Smooth muscle cell (in vitro differentiated cells): ENCODE data around the gene FOXK1. TPM values are rescaled to one million over a fixed set of nuclear protein-coding genes. Genes with fewer than 3 reads are reported as not detected.

Experiments
- DNase-seq: peaks from one replicate; lab custom pipeline; 2025; ENCODE audit not compliant: unreplicated experiment; lab: John Stamatoyannopoulos, UW
- H2AFZ ChIP-seq: fragments of 200-600 bp; sonication (generic); 2 replicates; pipeline ENCODE4 v1.6.0; 2016; ENCODE audit warnings: antibody characterized with exemption, low read depth, mild to moderate bottlenecking
- H3F3A ChIP-seq: fragments of 200-600 bp; sonication (generic); 2 replicates; pipeline ENCODE4 v1.6.0; 2017; ENCODE audit warnings: antibody characterized with exemption, low read depth
- H3K27ac ChIP-seq: fragments of 200-600 bp; sonication (generic); 2 replicates; pipeline ENCODE4 v1.5.1; 2016; ENCODE audit warnings: low read depth, mild to moderate bottlenecking
- H3K27me3 ChIP-seq: fragments of 200-600 bp; sonication (generic); 2 replicates; pipeline ENCODE4 v1.6.1; 2016; ENCODE audit warnings: low read depth, mild to moderate bottlenecking
- H3K36me3 ChIP-seq: fragments of 200-600 bp; sonication (generic); 2 replicates; pipeline ENCODE4 v1.5.1; 2016; ENCODE audit warnings: low read depth
- H3K4me1 ChIP-seq: fragments of 200-600 bp; sonication (generic); 2 replicates; pipeline ENCODE4 v1.5.1; 2016; ENCODE audit warnings: low read depth
- H3K4me2 ChIP-seq: fragments of 200-600 bp; sonication (generic); 2 replicates; pipeline ENCODE4 v1.6.0; 2016; ENCODE audit warnings: mild to moderate bottlenecking
- H3K4me3 ChIP-seq: fragments of 200-600 bp; sonication (generic); 2 replicates; pipeline ENCODE4 v1.5.1; 2016; ENCODE audit warnings: mild to moderate bottlenecking
- H3K79me2 ChIP-seq: fragments of 200-600 bp; sonication (generic); 2 replicates; pipeline ENCODE4 v1.6.0; 2016; ENCODE audit warnings: low read depth, mild to moderate bottlenecking
- H3K9ac ChIP-seq: fragments of 200-600 bp; sonication (generic); 2 replicates; pipeline ENCODE4 v1.6.0; 2016; ENCODE audit warnings: low read depth
- H3K9me3 ChIP-seq: fragments of 200-600 bp; sonication (generic); replicated peaks from 2 replicates; pipeline ENCODE4 v1.5.1; 2016; ENCODE audit warnings: low read depth
- H4K20me1 ChIP-seq: fragments of 200-600 bp; sonication (generic); 2 replicates; pipeline ENCODE4 v1.6.0; 2016; ENCODE audit warnings: low read depth
- WGBS: methylation state at CpG from one replicate; pipeline ENCODE4 v1.1.7; 2016; ENCODE audit warnings: low lambda C conversion rate; 5-methylcytosine and 5-hydroxymethylcytosine counted together
- polyA plus RNA-seq: library from polyadenylated mRNA; unstranded; fragments of >200 nt; fragmentation: Nextera tagmentation; extraction: Ambion mirVana; gene quantifications from 2 replicates; pipeline ENCODE4 v1.2.1, GENCODE V29; 2016
- total RNA-seq: library from RNA; depleted of rRNA; stranded (reverse); fragments of >200 nt; gene quantifications from 2 replicates; pipeline ENCODE4 v1.2.3, GENCODE V29; 2014
- TF ChIP-seq, protein P1 (sequence below): fragments of 200-600 bp; sonication (generic); IDR thresholded peaks from 2 replicates; pipeline ENCODE4 v1.5.1; 2017; ENCODE audit warnings: borderline replicate concordance, mild to moderate bottlenecking, antibody characterized with exemption; ENCODE audit not compliant: insufficient read depth, poor library complexity, severe bottlenecking

Gene FOXK1
- total and polyA plus RNA-seq, 2 experiments from 2014 or later = 6.0 to 11.6 TPM

- H3K4me2 ChIP-seq = no peak overlapping the region
- H3K27ac ChIP-seq = no peak overlapping the region
- no peak overlapping the region for H2AFZ ChIP-seq
- peaks cover 3% of the 10 kb centered on the region for H3K9me3 ChIP-seq
- H3K4me3 ChIP-seq = no peak overlapping the region
- DNase-seq = no peak
- no peaks in the 10 kb centered on the region for H3K79me2 ChIP-seq
- no peak overlapping the region for H3K9ac ChIP-seq
- H4K20me1 ChIP-seq = no peaks in the 10 kb centered on the region
- no peaks in the 10 kb centered on the region for H3K27me3 ChIP-seq
- TF ChIP-seq, protein P1, sequence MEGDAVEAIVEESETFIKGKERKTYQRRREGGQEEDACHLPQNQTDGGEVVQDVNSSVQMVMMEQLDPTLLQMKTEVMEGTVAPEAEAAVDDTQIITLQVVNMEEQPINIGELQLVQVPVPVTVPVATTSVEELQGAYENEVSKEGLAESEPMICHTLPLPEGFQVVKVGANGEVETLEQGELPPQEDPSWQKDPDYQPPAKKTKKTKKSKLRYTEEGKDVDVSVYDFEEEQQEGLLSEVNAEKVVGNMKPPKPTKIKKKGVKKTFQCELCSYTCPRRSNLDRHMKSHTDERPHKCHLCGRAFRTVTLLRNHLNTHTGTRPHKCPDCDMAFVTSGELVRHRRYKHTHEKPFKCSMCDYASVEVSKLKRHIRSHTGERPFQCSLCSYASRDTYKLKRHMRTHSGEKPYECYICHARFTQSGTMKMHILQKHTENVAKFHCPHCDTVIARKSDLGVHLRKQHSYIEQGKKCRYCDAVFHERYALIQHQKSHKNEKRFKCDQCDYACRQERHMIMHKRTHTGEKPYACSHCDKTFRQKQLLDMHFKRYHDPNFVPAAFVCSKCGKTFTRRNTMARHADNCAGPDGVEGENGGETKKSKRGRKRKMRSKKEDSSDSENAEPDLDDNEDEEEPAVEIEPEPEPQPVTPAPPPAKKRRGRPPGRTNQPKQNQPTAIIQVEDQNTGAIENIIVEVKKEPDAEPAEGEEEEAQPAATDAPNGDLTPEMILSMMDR = no peak
- no peaks in the 10 kb centered on the region for H3K36me3 ChIP-seq
- no peaks in the 10 kb centered on the region for H3F3A ChIP-seq
- H3K4me1 ChIP-seq = no peaks in the 10 kb centered on the region
- WGBS = 80% methylated on average over 4 of the region's 4 CpGs
Observed at GRCh38 chr7:4657640-4658417, 24.3 kb upstream of the FOXK1 start.

DNA sequence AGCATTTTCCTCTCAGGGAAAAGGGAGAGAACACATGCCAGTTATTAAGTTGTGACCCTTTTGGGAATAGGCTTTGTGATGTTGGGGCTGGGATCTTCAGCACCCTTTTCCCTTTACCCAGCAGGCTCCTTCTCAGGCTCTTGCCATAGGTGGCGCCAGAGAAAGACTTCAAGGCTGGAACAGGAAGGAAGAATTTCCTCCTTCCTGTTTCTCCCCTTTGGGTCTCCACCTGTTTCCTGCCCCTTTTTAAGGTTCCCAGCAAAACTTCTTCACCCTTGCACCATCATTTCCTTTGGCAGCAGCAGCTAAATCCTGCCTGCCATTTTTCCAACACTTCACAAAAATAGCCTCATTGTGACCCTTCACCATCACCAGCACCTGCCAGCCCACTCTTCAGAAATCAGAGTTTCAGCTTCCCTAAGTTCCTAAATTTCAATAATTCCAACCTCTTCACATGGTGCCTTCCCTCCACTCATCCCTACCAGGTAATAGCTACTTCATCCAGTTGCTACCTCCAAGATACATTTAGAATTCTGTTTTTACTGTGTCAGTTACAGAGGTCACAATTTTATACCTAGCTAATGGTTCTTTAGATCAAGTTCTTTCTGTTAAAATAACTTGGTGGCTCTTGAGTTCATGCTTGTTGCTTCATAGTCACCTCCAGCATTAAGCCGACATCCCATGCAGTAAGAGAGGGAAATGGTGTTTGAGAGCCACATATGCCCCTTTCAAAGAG is 22.4 kb upstream of the FOXK1 start:
- H3K27me3 ChIP-seq = no peaks in the 10 kb centered on the region
- H2AFZ ChIP-seq = no peak overlapping the region
- no peaks in the 10 kb centered on the region for H3F3A ChIP-seq
- no peak overlapping the region for H3K9ac ChIP-seq
- TF ChIP-seq, protein P1 = no peak
- no peaks in the 10 kb centered on the region for H4K20me1 ChIP-seq
- no peaks in the 10 kb centered on the region for H3K79me2 ChIP-seq
- peaks cover 3% of the 10 kb centered on the region for H3K9me3 ChIP-seq
- H3K4me1 ChIP-seq = no peaks in the 10 kb centered on the region
- no peak overlapping the region for H3K27ac ChIP-seq
- whole genome bisulfite sequencing = 73% methylated on average over 2 of the region's 2 CpGs
- DNase-seq = no peak
- H3K4me3 ChIP-seq = no peak overlapping the region
- no peak overlapping the region for H3K4me2 ChIP-seq
- no peaks in the 10 kb centered on the region for H3K36me3 ChIP-seq

GRCh38 chr7:4661871-4662270 is 20.2 kb upstream of the FOXK1 start:
- Histone ChIP-seq H3K4me2 (no peak overlapping the region), H3K36me3 (no peaks in the 10 kb centered on the region), H2AFZ (no peak overlapping the region)

More at GRCh38 chr7:4661871-4662270, 20.2 kb upstream of the FOXK1 start:
- Histone ChIP-seq H3K27ac (no peak overlapping the region), H3K27me3 (no peaks in the 10 kb centered on the region), H3K4me3 (no peak overlapping the region), H3F3A (no peaks in the 10 kb centered on the region), H3K4me1 (peaks cover 9% of the 10 kb centered on the region), H3K9ac (no peak overlapping the region), H3K79me2 (no peaks in the 10 kb centered on the region), H4K20me1 (no peaks in the 10 kb centered on the region), H3K9me3 (peaks cover 3% of the 10 kb centered on the region)
- DNase-seq = no peak
- TF ChIP-seq, protein P1 = no peak
- WGBS = 90% methylated on average over 8 of the region's 8 CpGs
